ENCODE results near the gene DNASE2.

- TF ChIP-seq CTCF (IDR thresholded peaks at IDR 0.05) (no peak), POLR2A (IDR thresholded peaks at IDR 0.05) (no peak), EP300 (IDR thresholded peaks at IDR 0.05; ENCODE audit: low read depth) (no peak)
Observed at GRCh38 chr19:12873891-12874745, 7.1 kb downstream of the DNASE2 start.

Measured in transverse colon (tissue), 3 donors.